GM19099 (cell line): ENCODE data around the gene HIVEP1.

Experiments
- POLR2A ChIP-seq: IDR thresholded peaks from 3 replicates; pipeline ENCODE4 v1.6.1; 2011; ENCODE audit warnings: low read depth; ENCODE audit not compliant: insufficient read length; ENCODE audit errors: extremely low read depth

HIVEP1 gene

GRCh38 chr6:12068899-12069557 lies 56.9 kb downstream of the HIVEP1 start:
- TF ChIP-seq POLR2A, result no peak

- no peak for TF ChIP-seq POLR2A
Measured at GRCh38 chr6:12069891-12070529, 57.9 kb downstream of the HIVEP1 start.

- no peak for TF ChIP-seq POLR2A
Measured at GRCh38 chr6:12071064-12071615, 59.0 kb downstream of the HIVEP1 start.

GRCh38 chr6:12075067-12075563 lies 63.0 kb downstream of the HIVEP1 start:
- no peak for TF ChIP-seq POLR2A

GRCh38 chr6:12077021-12077710 lies 65.1 kb downstream of the HIVEP1 start:
- TF ChIP-seq POLR2A, result no peak

- TF ChIP-seq POLR2A, result no peak
Measured at GRCh38 chr6:12078014-12078413, 65.9 kb downstream of the HIVEP1 start.

- TF ChIP-seq POLR2A, result no peak
Measured at GRCh38 chr6:12081771-12082170, 69.7 kb downstream of the HIVEP1 start.

- TF ChIP-seq POLR2A, result no peak
Measured at GRCh38 chr6:12082368-12082767, 70.3 kb downstream of the HIVEP1 start.

- TF ChIP-seq POLR2A, result no peak
Measured at GRCh38 chr6:12083302-12083701, 71.2 kb downstream of the HIVEP1 start.

- TF ChIP-seq POLR2A, result no peak
Measured at GRCh38 chr6:12083763-12084162, 71.7 kb downstream of the HIVEP1 start.

GRCh38 chr6:12084681-12085080 lies 72.6 kb downstream of the HIVEP1 start:
- TF ChIP-seq POLR2A, result no peak

- no peak for TF ChIP-seq POLR2A
Measured at GRCh38 chr6:12088531-12088930, 76.4 kb downstream of the HIVEP1 start.

- no peak for TF ChIP-seq POLR2A
Measured at GRCh38 chr6:12090714-12091113, 78.6 kb downstream of the HIVEP1 start.

GRCh38 chr6:12092762-12093161 lies 80.7 kb downstream of the HIVEP1 start:
- TF ChIP-seq POLR2A, result no peak

GRCh38 chr6:12094689-12095088 lies 82.6 kb downstream of the HIVEP1 start:
- no peak for TF ChIP-seq POLR2A
